ENCODE data around the gene ERC1.

ERC1 gene

DNA sequence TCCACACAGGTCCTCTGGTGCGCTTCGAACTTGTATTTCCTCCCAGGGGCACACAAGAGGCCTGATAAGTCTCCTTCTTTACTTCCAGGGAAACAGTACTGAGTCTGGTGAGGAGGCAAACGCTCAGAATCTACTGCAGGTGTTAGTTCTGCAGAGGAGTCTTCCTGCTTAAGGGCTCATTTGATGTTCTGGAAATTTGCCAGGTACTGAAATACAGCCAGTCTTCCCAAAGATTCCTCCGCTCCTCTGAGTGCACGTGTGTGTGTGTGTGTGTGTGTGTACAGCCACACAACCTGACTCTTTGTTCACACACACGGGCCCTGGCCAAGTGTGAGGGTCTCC lies 511.3 kb downstream of the ERC1 start:
- Histone ChIP-seq H3K36me3 (ENCODE audit: control insufficient read depth, insufficient read depth, low read length) (no peaks in the 10 kb centered on the region; the same call in 1 of the 2 replicates), H3K27me3 (ENCODE audit: control insufficient read depth, insufficient read depth, low read length) (no peaks in the 10 kb centered on the region), H3K9me3 (ENCODE audit: control insufficient read depth, insufficient read depth, low read length) (no peaks in the 10 kb centered on the region), H3K4me1 (ENCODE audit: control insufficient read depth, insufficient read depth, low read length) (no peaks in the 10 kb centered on the region; the same call in 1 of the 2 replicates), H3K27ac (ENCODE audit: low read length) (no peak overlapping the region), H3K4me3 (ENCODE audit: low read length) (no peak overlapping the region)
- DNase-seq (ENCODE audit: low read depth, low spot score) = no peak
- no CpG with 5 or more reads among the region's 6 CpGs for WGBS (ENCODE audit: insufficient coverage, insufficient read length)

DNA sequence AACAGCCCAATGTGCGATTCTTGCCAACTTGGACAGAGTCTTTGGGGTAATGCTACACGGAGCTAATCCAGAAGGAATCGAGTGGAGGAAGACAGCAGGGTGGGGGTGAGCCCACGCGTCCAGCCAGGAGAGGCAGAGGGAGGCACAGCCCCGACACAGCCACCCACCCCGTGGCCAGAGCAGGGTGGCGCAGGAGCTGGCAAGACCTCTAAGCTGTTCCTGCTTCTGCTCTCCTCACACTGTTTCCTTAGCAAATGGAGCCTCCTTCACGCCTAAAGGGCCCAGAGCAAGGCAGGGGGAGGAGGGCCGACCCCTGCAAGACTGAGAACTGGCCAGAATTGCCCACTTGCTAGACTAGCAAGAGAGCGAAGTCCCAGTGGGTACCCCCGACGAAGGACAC lies 511.8 kb downstream of the ERC1 start:
- Histone ChIP-seq H3K4me1 (ENCODE audit: control insufficient read depth, insufficient read depth, low read length) (no peaks in the 10 kb centered on the region; the same call in 1 of the 2 replicates), H3K9me3 (ENCODE audit: control insufficient read depth, insufficient read depth, low read length) (no peaks in the 10 kb centered on the region), H3K4me3 (ENCODE audit: low read length) (no peak overlapping the region), H3K36me3 (ENCODE audit: control insufficient read depth, insufficient read depth, low read length) (no peaks in the 10 kb centered on the region; the same call in 1 of the 2 replicates), H3K27me3 (ENCODE audit: control insufficient read depth, insufficient read depth, low read length) (no peaks in the 10 kb centered on the region), H3K27ac (ENCODE audit: low read length) (no peak overlapping the region)
- DNase-seq (ENCODE audit: low read depth, low spot score) = no peak
- no CpG with 5 or more reads among the region's 13 CpGs for WGBS (ENCODE audit: insufficient coverage, insufficient read length)

DNA sequence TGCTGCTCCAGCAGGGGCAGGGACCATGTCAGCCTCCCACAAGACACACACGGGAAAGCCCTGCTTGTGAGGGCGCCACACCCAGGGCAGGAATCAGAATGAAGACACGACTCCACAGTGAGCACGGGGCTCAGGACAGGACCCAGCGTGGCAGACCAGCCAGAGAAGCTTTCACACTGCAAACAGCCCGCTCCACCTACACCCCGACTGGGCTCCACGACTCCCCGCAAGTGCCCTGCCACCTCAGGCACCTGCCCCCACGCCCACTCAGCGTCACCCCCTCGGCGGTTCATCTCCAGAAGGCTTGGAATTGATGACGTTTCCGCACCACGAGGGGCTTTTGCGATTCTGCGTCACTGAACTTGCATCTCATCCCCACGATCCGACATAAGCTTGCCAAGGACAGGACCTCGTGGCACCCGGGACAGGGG lies 512.3 kb downstream of the ERC1 start:
- Histone ChIP-seq H3K36me3 (ENCODE audit: control insufficient read depth, insufficient read depth, low read length) (no peaks in the 10 kb centered on the region; the same call in 1 of the 2 replicates), H3K27me3 (ENCODE audit: control insufficient read depth, insufficient read depth, low read length) (no peaks in the 10 kb centered on the region), H3K9me3 (ENCODE audit: control insufficient read depth, insufficient read depth, low read length) (no peaks in the 10 kb centered on the region), H3K27ac (ENCODE audit: low read length) (no peak overlapping the region), H3K4me3 (ENCODE audit: low read length) (no peak overlapping the region), H3K4me1 (ENCODE audit: control insufficient read depth, insufficient read depth, low read length) (no peaks in the 10 kb centered on the region; the same call in 1 of the 2 replicates)
- no CpG with 5 or more reads among the region's 22 CpGs for WGBS (ENCODE audit: insufficient coverage, insufficient read length)
- no peak for DNase-seq (ENCODE audit: low read depth, low spot score)

DNA sequence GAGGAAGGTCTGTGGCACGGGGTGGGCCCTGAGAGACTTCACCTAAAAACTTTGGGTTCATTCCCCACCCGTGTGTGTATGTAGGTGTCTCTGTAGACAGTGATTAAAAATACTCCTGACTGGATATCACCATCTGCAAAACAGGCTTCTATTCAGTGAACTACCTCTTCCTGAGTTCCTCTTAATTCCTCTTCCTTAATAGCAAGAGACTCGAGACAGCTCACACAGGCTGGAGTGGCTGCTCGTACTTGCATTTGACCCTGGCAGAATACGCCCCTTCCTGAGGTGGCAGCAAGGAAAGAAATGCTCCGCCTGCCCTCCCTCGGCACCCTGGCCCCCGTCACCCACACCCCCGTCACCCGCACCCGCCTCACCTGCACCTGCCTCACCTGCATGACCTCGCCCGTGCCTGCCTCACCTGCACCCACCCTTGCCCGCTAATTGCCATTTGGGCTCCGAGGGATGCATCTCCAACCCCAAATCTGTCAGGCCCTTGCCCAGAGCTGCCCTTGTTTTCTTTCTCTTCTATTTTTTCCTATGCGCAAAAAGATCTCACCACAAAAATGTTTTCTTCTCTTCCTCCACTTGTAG lies 513.4 kb downstream of the ERC1 start:
- no peaks in the 10 kb centered on the region; the same call in 1 of the 2 replicates for H3K4me1 ChIP-seq (ENCODE audit: control insufficient read depth, insufficient read depth, low read length)
- H3K27me3 ChIP-seq (ENCODE audit: control insufficient read depth, insufficient read depth, low read length) = no peaks in the 10 kb centered on the region
- no peaks in the 10 kb centered on the region for H3K9me3 ChIP-seq (ENCODE audit: control insufficient read depth, insufficient read depth, low read length)
- H3K4me3 ChIP-seq (ENCODE audit: low read length) = no peak overlapping the region
- no peak for DNase-seq (ENCODE audit: low read depth, low spot score)
- WGBS (ENCODE audit: insufficient coverage, insufficient read length) = no CpG with 5 or more reads among the region's 16 CpGs
- H3K27ac ChIP-seq (ENCODE audit: low read length) = no peak overlapping the region
- H3K36me3 ChIP-seq (ENCODE audit: control insufficient read depth, insufficient read depth, low read length) = no peaks in the 10 kb centered on the region; the same call in 1 of the 2 replicates

DNA sequence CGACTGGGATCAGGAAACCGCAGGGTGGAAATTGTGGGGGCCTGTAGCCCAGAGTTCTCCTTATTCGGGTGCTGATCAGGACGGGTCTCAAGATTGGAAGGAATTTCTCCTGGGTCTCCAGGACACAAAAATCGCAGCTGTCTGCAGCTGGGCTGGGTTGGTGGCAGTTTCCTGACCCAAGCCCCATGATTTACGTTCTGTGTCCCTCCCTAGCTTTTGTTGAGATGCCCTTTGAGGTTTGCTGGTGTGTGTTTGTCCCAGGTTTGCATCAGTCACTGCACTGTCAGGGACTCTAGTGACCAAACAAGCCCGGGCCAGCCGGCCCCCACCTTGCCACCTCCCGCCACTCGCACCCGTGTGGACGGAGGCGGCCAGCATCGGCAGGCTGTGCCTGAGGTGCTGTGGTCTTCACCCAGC lies 513.9 kb downstream of the ERC1 start:
- WGBS (ENCODE audit: insufficient coverage, insufficient read length) = no CpG with 5 or more reads among the region's 14 CpGs
- DNase-seq (ENCODE audit: low read depth, low spot score) = no peak

DNA sequence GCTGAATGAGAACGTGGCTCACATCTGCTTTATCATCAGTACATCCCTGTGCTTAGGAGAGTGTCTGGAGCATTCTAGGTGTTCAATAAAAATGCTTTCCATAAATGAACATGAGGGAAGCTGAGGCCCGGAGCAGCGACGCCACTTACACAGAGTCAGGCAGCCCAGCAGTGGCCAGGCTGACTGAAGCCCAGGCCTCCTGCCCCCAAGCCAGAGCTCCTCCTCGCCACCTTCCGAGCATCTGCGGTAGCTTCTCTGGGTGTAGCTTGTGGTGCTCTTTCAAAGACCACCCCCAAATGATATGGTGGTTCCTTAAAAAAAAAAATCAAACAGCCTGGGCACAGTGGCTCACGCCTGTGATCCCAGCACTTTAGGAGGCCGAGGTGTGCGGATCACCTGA lies 514.6 kb downstream of the ERC1 start:
- Histone ChIP-seq H3K27me3 (ENCODE audit: control insufficient read depth, insufficient read depth, low read length) (no peaks in the 10 kb centered on the region), H3K9me3 (ENCODE audit: control insufficient read depth, insufficient read depth, low read length) (no peaks in the 10 kb centered on the region), H3K4me3 (ENCODE audit: low read length) (no peak overlapping the region), H3K36me3 (ENCODE audit: control insufficient read depth, insufficient read depth, low read length) (no peaks in the 10 kb centered on the region), H3K4me1 (ENCODE audit: control insufficient read depth, insufficient read depth, low read length) (no peaks in the 10 kb centered on the region; the same call in 1 of the 2 replicates), H3K27ac (ENCODE audit: low read length) (no peak overlapping the region)
- DNase-seq (ENCODE audit: low read depth, low spot score) = no peak
- no CpG with 5 or more reads among the region's 10 CpGs for WGBS (ENCODE audit: insufficient coverage, insufficient read length)

More for the DNA sequence above, 513.9 kb downstream of the ERC1 start:
- no peaks in the 10 kb centered on the region; the same call in 1 of the 2 replicates for H3K36me3 ChIP-seq (ENCODE audit: control insufficient read depth, insufficient read depth, low read length)
- no peaks in the 10 kb centered on the region for H3K27me3 ChIP-seq (ENCODE audit: control insufficient read depth, insufficient read depth, low read length)
- no peak overlapping the region; the same call in 1 of the 2 replicates for H3K4me3 ChIP-seq (ENCODE audit: low read length)
- H3K4me1 ChIP-seq (ENCODE audit: control insufficient read depth, insufficient read depth, low read length) = no peaks in the 10 kb centered on the region; the same call in 1 of the 2 replicates
- no peak overlapping the region for H3K27ac ChIP-seq (ENCODE audit: low read length)
- H3K9me3 ChIP-seq (ENCODE audit: control insufficient read depth, insufficient read depth, low read length) = no peaks in the 10 kb centered on the region

DNA sequence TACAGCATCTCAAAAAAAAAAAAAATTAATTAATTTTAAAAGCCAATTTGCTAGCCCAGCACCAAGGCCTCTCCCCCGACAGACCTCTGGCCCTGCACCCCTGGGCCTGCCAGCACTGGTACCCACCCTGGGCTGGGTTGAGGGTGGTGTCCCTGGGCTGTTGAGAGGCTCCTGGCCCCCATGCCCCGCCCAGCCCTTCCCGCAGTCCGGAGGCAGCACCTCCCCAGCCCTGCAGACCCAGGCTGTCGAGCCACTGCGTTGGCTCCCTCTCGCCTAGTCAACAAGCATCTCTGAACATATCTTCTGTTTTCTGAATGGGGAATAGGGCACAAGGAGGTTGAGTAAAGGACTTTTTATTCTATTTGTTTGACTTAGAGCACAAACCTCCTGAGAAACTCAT lies 516.3 kb downstream of the ERC1 start:
- Histone ChIP-seq H3K4me1 (ENCODE audit: control insufficient read depth, insufficient read depth, low read length) (no peaks in the 10 kb centered on the region), H3K27ac (ENCODE audit: low read length) (no peak overlapping the region), H3K36me3 (ENCODE audit: control insufficient read depth, insufficient read depth, low read length) (no peaks in the 10 kb centered on the region), H3K4me3 (ENCODE audit: low read length) (no peak overlapping the region), H3K9me3 (ENCODE audit: control insufficient read depth, insufficient read depth, low read length) (no peaks in the 10 kb centered on the region), H3K27me3 (ENCODE audit: control insufficient read depth, insufficient read depth, low read length) (no peaks in the 10 kb centered on the region)
- no peak for DNase-seq (ENCODE audit: low read depth, low spot score)
- no CpG with 5 or more reads among the region's 7 CpGs for WGBS (ENCODE audit: insufficient coverage, insufficient read length)

DNA sequence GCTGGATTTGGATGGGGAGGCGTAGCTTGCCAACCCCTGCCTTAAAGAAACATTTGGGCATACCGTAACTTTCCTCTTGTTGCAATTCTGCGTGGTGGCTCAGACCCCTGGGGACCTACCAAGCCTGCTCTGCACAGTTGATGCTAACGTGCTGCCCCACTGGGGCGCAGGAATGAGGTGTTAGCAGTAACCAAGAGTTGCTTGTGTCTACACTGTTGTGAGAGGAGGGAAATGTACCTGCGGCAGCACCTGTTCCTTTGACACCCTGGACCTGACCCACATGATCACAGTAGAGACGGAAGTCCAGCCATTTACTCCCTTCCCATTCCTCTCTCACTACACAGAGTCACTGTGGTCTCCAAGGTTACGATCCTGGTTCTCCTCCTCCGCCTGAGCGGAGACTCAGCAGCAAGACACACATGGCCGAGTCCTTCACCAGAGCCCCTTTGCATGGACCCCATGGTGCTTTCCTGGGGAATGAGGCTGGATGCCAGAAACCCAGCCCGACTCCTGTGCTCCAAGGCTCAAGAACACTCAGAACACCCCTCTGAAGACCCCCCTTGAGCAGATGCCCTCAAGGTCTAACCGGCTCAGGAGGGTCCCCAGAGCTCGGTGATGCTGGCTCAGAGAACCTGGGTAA lies 518.5 kb downstream of the ERC1 start:
- WGBS (ENCODE audit: insufficient coverage, insufficient read length) = no CpG with 5 or more reads among the region's 14 CpGs
- Histone ChIP-seq H3K36me3 (ENCODE audit: control insufficient read depth, insufficient read depth, low read length) (no peaks in the 10 kb centered on the region), H3K4me1 (ENCODE audit: control insufficient read depth, insufficient read depth, low read length) (no peaks in the 10 kb centered on the region), H3K9me3 (ENCODE audit: control insufficient read depth, insufficient read depth, low read length) (no peaks in the 10 kb centered on the region), H3K27me3 (ENCODE audit: control insufficient read depth, insufficient read depth, low read length) (no peaks in the 10 kb centered on the region), H3K4me3 (ENCODE audit: low read length) (no peak overlapping the region), H3K27ac (ENCODE audit: low read length) (no peak overlapping the region)
- DNase-seq (ENCODE audit: low read depth, low spot score) = no peak

DNA sequence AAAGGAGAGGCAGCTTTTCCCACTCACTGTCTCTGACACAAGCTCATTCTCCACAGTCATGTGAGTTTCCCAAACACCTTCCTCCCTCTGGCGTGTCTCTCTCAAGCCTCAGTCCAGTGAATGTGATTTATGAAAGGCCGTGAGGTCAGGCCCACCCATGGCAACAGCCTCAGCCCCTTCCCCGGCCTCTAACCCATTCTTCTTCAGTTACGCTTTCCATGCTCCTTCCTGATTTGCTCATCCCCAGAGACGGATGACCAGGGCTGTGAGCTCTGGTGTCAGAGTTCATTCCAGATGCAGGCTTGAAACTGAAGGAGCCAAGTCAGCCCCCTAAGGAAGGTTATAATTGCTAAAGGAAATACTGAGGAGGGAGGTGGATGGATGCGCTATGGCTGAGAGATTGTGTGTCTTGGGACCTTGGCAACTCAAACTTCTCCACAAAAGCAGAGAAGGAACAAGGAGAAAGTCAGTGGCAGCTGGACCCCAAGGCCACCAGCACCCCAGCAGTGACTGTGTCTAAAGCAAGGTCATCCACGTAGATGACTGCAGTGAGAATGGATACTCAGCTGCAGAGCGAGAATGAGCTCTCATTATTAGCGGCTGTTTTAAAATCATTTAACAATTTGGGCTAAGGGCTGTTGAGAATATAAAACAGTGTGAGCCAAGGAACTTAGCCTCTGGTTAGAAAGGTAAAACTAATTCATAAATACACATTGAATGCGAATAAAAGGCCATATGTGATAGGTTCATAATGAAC lies 519.2 kb downstream of the ERC1 start:
- H3K27ac ChIP-seq (ENCODE audit: low read length) = no peak overlapping the region
- no peaks in the 10 kb centered on the region for H3K36me3 ChIP-seq (ENCODE audit: control insufficient read depth, insufficient read depth, low read length)
- no peak for DNase-seq (ENCODE audit: low read depth, low spot score)
- WGBS (ENCODE audit: insufficient coverage, insufficient read length) = no CpG with 5 or more reads among the region's 10 CpGs
- no peak overlapping the region for H3K4me3 ChIP-seq (ENCODE audit: low read length)
- no peaks in the 10 kb centered on the region for H3K4me1 ChIP-seq (ENCODE audit: control insufficient read depth, insufficient read depth, low read length)
- H3K27me3 ChIP-seq (ENCODE audit: control insufficient read depth, insufficient read depth, low read length) = no peaks in the 10 kb centered on the region
- no peaks in the 10 kb centered on the region for H3K9me3 ChIP-seq (ENCODE audit: control insufficient read depth, insufficient read depth, low read length)

DNA sequence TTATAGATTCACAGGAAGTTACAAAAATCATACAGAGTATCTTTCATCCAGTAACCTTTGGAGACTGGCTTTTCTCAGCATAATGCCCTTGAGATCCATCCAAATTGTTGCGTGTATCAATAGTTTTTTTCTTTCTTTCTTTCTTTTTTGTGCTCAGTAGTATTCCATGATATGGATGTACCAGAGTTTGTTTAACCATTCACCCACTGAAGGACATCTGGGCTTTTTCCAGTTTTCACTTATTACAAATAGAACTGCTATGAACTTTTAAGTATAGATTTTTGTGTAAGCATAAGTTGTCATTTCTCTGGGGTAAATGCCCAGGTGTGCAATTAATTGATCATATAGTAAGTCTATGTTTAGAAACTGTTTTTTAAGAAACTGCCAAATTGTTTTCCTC lies 524.0 kb downstream of the ERC1 start:
- Histone ChIP-seq H3K4me1 (ENCODE audit: control insufficient read depth, insufficient read depth, low read length) (no peaks in the 10 kb centered on the region; the same call in 1 of the 2 replicates), H3K4me3 (ENCODE audit: low read length) (no peak overlapping the region), H3K9me3 (ENCODE audit: control insufficient read depth, insufficient read depth, low read length) (no peaks in the 10 kb centered on the region), H3K27me3 (ENCODE audit: control insufficient read depth, insufficient read depth, low read length) (no peaks in the 10 kb centered on the region), H3K36me3 (ENCODE audit: control insufficient read depth, insufficient read depth, low read length) (no peaks in the 10 kb centered on the region), H3K27ac (ENCODE audit: low read length) (no peak overlapping the region)
- no CpG with 5 or more reads among the region's 1 CpG for WGBS (ENCODE audit: insufficient coverage, insufficient read length)
- DNase-seq (ENCODE audit: low read depth, low spot score) = no peak

Measured in iPS DF 6.9 (cell line).